HCT116 (cell line): Measurements from ENCODE around the gene ZNF212. TPM values are rescaled to one million over a fixed set of nuclear protein-coding genes. Genes with fewer than 3 reads are reported as not detected.

Experiments used
- ATAC-seq: fragments of 200-7000 bp; cut with Tn5 transposase; 2 replicates; pipeline ENCODE4 v1.9.1; 2020; ENCODE audit warnings: mild to moderate bottlenecking, moderate library complexity
- BruUV-seq: library from RNA; stranded (reverse); fragments of 400-500 nt; replicated peaks from 2 replicates; lab custom pipeline; 2021; lab: Mats Ljungman, UMichigan
- CTCF ChIA-PET: fragments of 300-600 bp; sonication (Branson Sonifier 250); formaldehyde crosslinking; loops from one replicate; lab custom pipeline; 2021; ENCODE audit warnings: antibody characterized with exemption; lab: Charles Lee
- POLR2A ChIA-PET: fragments of 300-600, 350-600 bp; sonication (Branson Sonifier 250); formaldehyde crosslinking; loops from one replicate; lab custom pipeline; 2021; ENCODE audit warnings: antibody characterized with exemption; lab: Charles Lee
- RAD21 ChIA-PET, 2 experiments: fragments of 300-600 bp; sonication (Branson Sonifier 250); formaldehyde crosslinking; loops; one replicate each; lab custom pipeline; 2023; ENCODE audit warnings: low total read pairs in 2 of 2; ENCODE audit not compliant: uncharacterized antibody in 2 of 2, unreplicated experiment in 2 of 2, low non-redundant PET in 1 of 2; lab: Charles Lee
- DNase-seq: peaks from one replicate; pipeline ENCODE4 v3.0.0-alpha.2; 2010; ENCODE audit warnings: low read depth, low spot score
- H2AFZ ChIP-seq: fragments of 200-600 bp; shearing (Covaris generic), sonication (generic); 2 replicates; pipeline ENCODE4 v1.6.1; 2017; ENCODE audit warnings: low read depth, mixed run types, mixed read lengths, antibody characterized with exemption, low read length; ENCODE audit not compliant: poor library complexity, severe bottlenecking
- H3K27ac ChIP-seq: 2 replicates; pipeline ENCODE4 v1.5.1; 2012; ENCODE audit warnings: low read depth, low read length
- H3K27me3 ChIP-seq: fragments of 200-600 bp; sonication (generic); 2 replicates; pipeline ENCODE4 v1.6.1; 2016; ENCODE audit warnings: mixed run types, low read length, mixed read lengths; ENCODE audit not compliant: insufficient read depth
- H3K36me3 ChIP-seq, 2 experiments: fragments of 200-500 bp in 1 of 2; fragments of 200-600 bp in 1 of 2; sonication (Bioruptor generic) in 1 of 2; sonication (generic) in 1 of 2; 2 replicates each; pipeline versions ENCODE4 v1.5.1 to v1.6.1; 2014 to 2016; ENCODE audit warnings: low read length in 2 of 2, inconsistent platforms in 1 of 2, mixed read lengths in 1 of 2, mixed run types in 1 of 2; ENCODE audit not compliant: insufficient read depth in 2 of 2, control insufficient read depth in 1 of 2
- H3K4me1 ChIP-seq, 2 experiments: fragments of 200-600 bp in 1 of 2; sonication (generic) in 1 of 2; 2 replicates each; pipeline versions ENCODE4 v1.5.1 to v1.6.1; 2012 to 2017; ENCODE audit warnings: low read length in 2 of 2, inconsistent platforms in 1 of 2, mild to moderate bottlenecking in 1 of 2, mixed read lengths in 1 of 2, mixed run types in 1 of 2, moderate library complexity in 1 of 2; ENCODE audit not compliant: insufficient read depth in 2 of 2, control insufficient read depth in 1 of 2
- H3K4me2 ChIP-seq: fragments of 200-600 bp; sonication (generic); 2 replicates; pipeline ENCODE4 v1.6.1; 2017; ENCODE audit warnings: mixed run types, low read length, mixed read lengths
- H3K4me3 ChIP-seq, 2 experiments: fragments of 200-600 bp in 1 of 2; sonication (generic) in 1 of 2; replicated peaks in 1 of 2; 2 replicates each; pipeline ENCODE4 v1.5.1; 2011 to 2016; ENCODE audit warnings: low read length in 2 of 2, control low read depth in 1 of 2, low read depth in 1 of 2, mild to moderate bottlenecking in 1 of 2, mixed read lengths in 1 of 2, mixed run types in 1 of 2
- H3K79me2 ChIP-seq: fragments of 200-600 bp; sonication (generic); 2 replicates; pipeline ENCODE4 v1.6.1; 2017; ENCODE audit warnings: mild to moderate bottlenecking, mixed run types, low read length, moderate library complexity, mixed read lengths; ENCODE audit not compliant: insufficient read depth
- H3K9ac ChIP-seq: fragments of 200-600 bp; sonication (generic); 2 replicates; pipeline ENCODE4 v1.6.1; 2016; ENCODE audit warnings: low read length, mixed read lengths
- H3K9me2 ChIP-seq: fragments of 200-600 bp; sonication (generic), shearing (Covaris generic); 2 replicates; pipeline ENCODE4 v1.6.1; 2017; ENCODE audit warnings: mixed run types, mild to moderate bottlenecking, moderate library complexity; ENCODE audit not compliant: insufficient read depth
- H3K9me3 ChIP-seq, 2 experiments: fragments of 200-500 bp in 1 of 2; fragments of 200-600 bp in 1 of 2; sonication (Bioruptor generic) in 1 of 2; sonication (generic) in 1 of 2; 2 replicates each; pipeline ENCODE4 v1.6.1; 2014 to 2017; ENCODE audit warnings: low read length in 2 of 2, mixed read lengths in 2 of 2, inconsistent platforms in 1 of 2, low read depth in 1 of 2, mild to moderate bottlenecking in 1 of 2, mixed run types in 1 of 2, moderate library complexity in 1 of 2; ENCODE audit not compliant: control insufficient read depth in 1 of 2, insufficient read depth in 1 of 2
- H4K20me1 ChIP-seq: fragments of 200-600 bp; sonication (generic), shearing (Covaris generic); 2 replicates; pipeline ENCODE4 v1.6.1; 2017; ENCODE audit warnings: mixed run types, mild to moderate bottlenecking, moderate library complexity; ENCODE audit not compliant: insufficient read depth
- CBX3 ChIP-seq: IDR thresholded peaks from 2 replicates; pipeline ENCODE4 v1.6.1; 2012; ENCODE audit warnings: low read depth
- CEBPB ChIP-seq: IDR thresholded peaks from 2 replicates; pipeline ENCODE4 v1.6.1; 2012; ENCODE audit warnings: low read depth
- EGR1 ChIP-seq: IDR thresholded peaks from 2 replicates; pipeline ENCODE4 v1.6.1; 2012; ENCODE audit warnings: low read depth
- ELF1 ChIP-seq: IDR thresholded peaks from 2 replicates; pipeline ENCODE4 v1.6.1; 2012; ENCODE audit warnings: low read depth, borderline replicate concordance
- EZH2 ChIP-seq: fragments of 200-600 bp; sonication (generic); IDR thresholded peaks from 2 replicates; pipeline ENCODE4 v1.6.1; 2017; ENCODE audit warnings: antibody characterized with exemption, mixed run types
- EZH2phosphoT487 ChIP-seq: fragments of 200-600 bp; IDR thresholded peaks from 2 replicates; pipeline ENCODE4 v1.6.1; 2018; ENCODE audit warnings: antibody characterized with exemption, borderline replicate concordance
- FOSL1 ChIP-seq: IDR thresholded peaks from 2 replicates; pipeline ENCODE4 v1.6.1; 2012; ENCODE audit warnings: low read depth
- JUND ChIP-seq: IDR thresholded peaks from 2 replicates; pipeline ENCODE4 v1.6.1; 2012
- POLR2A ChIP-seq: IDR thresholded peaks from 2 replicates; pipeline ENCODE4 v1.7.0; 2011; ENCODE audit warnings: borderline replicate concordance; ENCODE audit not compliant: insufficient read depth, insufficient read length; ENCODE audit errors: extremely low read depth
- POLR2AphosphoS5 ChIP-seq: IDR thresholded peaks from 2 replicates; pipeline ENCODE4 v1.6.1; 2011; ENCODE audit warnings: mild to moderate bottlenecking, low read depth, low read length, moderate library complexity
- SIN3A ChIP-seq: IDR thresholded peaks from 2 replicates; pipeline ENCODE4 v1.6.1; 2012; ENCODE audit warnings: low read depth
- SRF ChIP-seq: IDR thresholded peaks from 2 replicates; pipeline ENCODE4 v1.6.1; 2012; ENCODE audit warnings: low read depth
- intact Hi-C: fragments of 100-400 bp; cut with micrococcal nuclease; formaldehyde crosslinking; loops from 2 replicates; pipeline ENCODE4 v1.10.0; 2022
- total RNA-seq: library from RNA; stranded (reverse); gene quantifications from one replicate; pipeline ENCODE4 v1.2.1, GENCODE V29; 2021; ENCODE audit not compliant: unreplicated experiment
- TF ChIP-seq, protein P1 (sequence below): IDR thresholded peaks from 2 replicates; pipeline ENCODE4 v1.6.1; 2012
- TF ChIP-seq, protein P2 (sequence below): IDR thresholded peaks from 2 replicates; pipeline ENCODE4 v1.6.1; 2011; ENCODE audit warnings: mild to moderate bottlenecking, low read length, moderate library complexity; ENCODE audit not compliant: insufficient replicate concordance; ENCODE audit errors: extremely low read depth
- TF ChIP-seq, protein P3 (sequence below): IDR thresholded peaks from 2 replicates; pipeline ENCODE4 v1.6.1; 2012
- TF ChIP-seq, protein P4 (sequence below), 3 experiments: fragments of 200-600 bp in 1 of 3; sonication (generic) in 1 of 3; IDR thresholded peaks in 2 of 3; conservative IDR thresholded peaks in 1 of 3; 2 replicates each; pipeline ENCODE4 v1.5.1; 2012 to 2017; ENCODE audit warnings: low read depth in 2 of 3, low read length in 2 of 3, antibody characterized with exemption in 1 of 3, borderline replicate concordance in 1 of 3, control low read depth in 1 of 3, mild to moderate bottlenecking in 1 of 3, mixed read lengths in 1 of 3, mixed run types in 1 of 3, moderate library complexity in 1 of 3; ENCODE audit not compliant: insufficient read depth in 1 of 3

ZNF212 gene
- total RNA-seq, 1 experiment from 2014 or later: 13.7 TPM

DNA sequence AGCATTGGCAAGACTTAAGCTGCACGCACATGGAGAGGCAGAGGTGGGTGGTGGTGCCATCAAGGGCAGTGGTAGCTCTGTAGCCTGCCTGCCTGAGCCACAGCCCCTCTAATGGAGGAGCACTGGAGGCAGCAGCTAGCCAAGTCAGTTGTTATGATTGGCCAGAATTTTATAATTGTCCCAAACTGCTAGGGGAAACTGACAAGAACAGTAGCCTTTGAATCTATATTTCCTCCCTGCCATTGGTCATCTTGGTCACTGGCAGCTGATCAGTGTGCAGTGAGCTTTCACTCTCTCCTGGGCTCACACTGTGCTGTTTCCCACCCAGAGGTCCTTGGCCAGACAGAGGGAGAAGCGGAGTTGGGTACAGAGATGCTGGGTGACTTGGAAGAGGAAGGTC lies 12.9 kb downstream of the ZNF212 start:
- H3K27me3 ChIP-seq: no peaks in the 10 kb centered on the region
- ChIA-PET CTCF (interaction anchor here (1.4 to 1.8 kb wide), 2 partner anchors 9 to 10 kb away, joined by 3 to 4 read pairs; partner anchors contain the start of gene ZNF783), RAD21 (no interaction called here), POLR2A (no interaction called here)
- no peak overlapping the region for H3K27ac ChIP-seq
- H2AFZ ChIP-seq: no peak overlapping the region
- H4K20me1 ChIP-seq: no peaks in the 10 kb centered on the region
- TF ChIP-seq POLR2AphosphoS5: no peak
- TF ChIP-seq EZH2phosphoT487: no peak
- TF ChIP-seq FOSL1: no peak
- no peak for TF ChIP-seq SIN3A
- TF ChIP-seq, protein P1, sequence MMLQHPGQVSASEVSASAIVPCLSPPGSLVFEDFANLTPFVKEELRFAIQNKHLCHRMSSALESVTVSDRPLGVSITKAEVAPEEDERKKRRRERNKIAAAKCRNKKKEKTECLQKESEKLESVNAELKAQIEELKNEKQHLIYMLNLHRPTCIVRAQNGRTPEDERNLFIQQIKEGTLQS: no peak
- no peak for TF ChIP-seq EZH2
- TF ChIP-seq, protein P2, sequence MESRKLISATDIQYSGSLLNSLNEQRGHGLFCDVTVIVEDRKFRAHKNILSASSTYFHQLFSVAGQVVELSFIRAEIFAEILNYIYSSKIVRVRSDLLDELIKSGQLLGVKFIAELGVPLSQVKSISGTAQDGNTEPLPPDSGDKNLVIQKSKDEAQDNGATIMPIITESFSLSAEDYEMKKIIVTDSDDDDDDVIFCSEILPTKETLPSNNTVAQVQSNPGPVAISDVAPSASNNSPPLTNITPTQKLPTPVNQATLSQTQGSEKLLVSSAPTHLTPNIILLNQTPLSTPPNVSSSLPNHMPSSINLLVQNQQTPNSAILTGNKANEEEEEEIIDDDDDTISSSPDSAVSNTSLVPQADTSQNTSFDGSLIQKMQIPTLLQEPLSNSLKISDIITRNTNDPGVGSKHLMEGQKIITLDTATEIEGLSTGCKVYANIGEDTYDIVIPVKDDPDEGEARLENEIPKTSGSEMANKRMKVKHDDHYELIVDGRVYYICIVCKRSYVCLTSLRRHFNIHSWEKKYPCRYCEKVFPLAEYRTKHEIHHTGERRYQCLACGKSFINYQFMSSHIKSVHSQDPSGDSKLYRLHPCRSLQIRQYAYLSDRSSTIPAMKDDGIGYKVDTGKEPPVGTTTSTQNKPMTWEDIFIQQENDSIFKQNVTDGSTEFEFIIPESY: no peak
- no peak for TF ChIP-seq CBX3
- no peak for TF ChIP-seq POLR2A
- TF ChIP-seq EGR1: no peak
- no peak for TF ChIP-seq JUND
- no peak for TF ChIP-seq SRF
- TF ChIP-seq, protein P3, sequence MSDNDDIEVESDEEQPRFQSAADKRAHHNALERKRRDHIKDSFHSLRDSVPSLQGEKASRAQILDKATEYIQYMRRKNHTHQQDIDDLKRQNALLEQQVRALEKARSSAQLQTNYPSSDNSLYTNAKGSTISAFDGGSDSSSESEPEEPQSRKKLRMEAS: no peak
- TF ChIP-seq CEBPB: no peak
- no peak for TF ChIP-seq ELF1
- TF ChIP-seq, protein P4, sequence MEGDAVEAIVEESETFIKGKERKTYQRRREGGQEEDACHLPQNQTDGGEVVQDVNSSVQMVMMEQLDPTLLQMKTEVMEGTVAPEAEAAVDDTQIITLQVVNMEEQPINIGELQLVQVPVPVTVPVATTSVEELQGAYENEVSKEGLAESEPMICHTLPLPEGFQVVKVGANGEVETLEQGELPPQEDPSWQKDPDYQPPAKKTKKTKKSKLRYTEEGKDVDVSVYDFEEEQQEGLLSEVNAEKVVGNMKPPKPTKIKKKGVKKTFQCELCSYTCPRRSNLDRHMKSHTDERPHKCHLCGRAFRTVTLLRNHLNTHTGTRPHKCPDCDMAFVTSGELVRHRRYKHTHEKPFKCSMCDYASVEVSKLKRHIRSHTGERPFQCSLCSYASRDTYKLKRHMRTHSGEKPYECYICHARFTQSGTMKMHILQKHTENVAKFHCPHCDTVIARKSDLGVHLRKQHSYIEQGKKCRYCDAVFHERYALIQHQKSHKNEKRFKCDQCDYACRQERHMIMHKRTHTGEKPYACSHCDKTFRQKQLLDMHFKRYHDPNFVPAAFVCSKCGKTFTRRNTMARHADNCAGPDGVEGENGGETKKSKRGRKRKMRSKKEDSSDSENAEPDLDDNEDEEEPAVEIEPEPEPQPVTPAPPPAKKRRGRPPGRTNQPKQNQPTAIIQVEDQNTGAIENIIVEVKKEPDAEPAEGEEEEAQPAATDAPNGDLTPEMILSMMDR (IDR thresholded peaks at IDR 0.05 in 2 of 3, conservative IDR thresholded peaks at IDR 0.05 in 1 of 3; ENCODE audit: borderline replicate concordance in 1 of 3, insufficient read depth in 1 of 3, low read depth in 2 of 3, low read length in 2 of 3): no peak
- ATAC-seq: no peak
- no peaks in the 10 kb centered on the region for H3K4me1 ChIP-seq
- intact Hi-C loops: no loop called here
- no peak overlapping the region for H3K4me2 ChIP-seq
- no peak overlapping the region for H3K9ac ChIP-seq
- no peak for DNase-seq
- H3K36me3 ChIP-seq: peaks cover 22 to 31% of the 10 kb centered on the region in 2 experiments; a peak in 3 of 4 replicates
- no peaks in the 10 kb centered on the region for H3K9me2 ChIP-seq
- H3K4me3 ChIP-seq: no peak overlapping the region
- no TSS peak for BruUV-seq
- H3K9me3 ChIP-seq: no peaks in the 10 kb centered on the region
- peaks cover 17% of the 10 kb centered on the region; the same call in 1 of the 2 replicates for H3K79me2 ChIP-seq
